Progenitor cell of endocrine pancreas (in vitro differentiated cells): ENCODE measurements around the gene DGLUCY. TPM values are rescaled to one million over a fixed set of nuclear protein-coding genes. Genes with fewer than 3 reads are reported as not detected.

ENCODE experiments used
- DNase-seq: peaks from one replicate; pipeline ENCODE4 v3.0.0; 2021; ENCODE audit warnings: low spot score; ENCODE audit not compliant: unreplicated experiment
- H3K27ac Mint-ChIP-seq: 2 replicates; pipeline ENCODE4 v1.8.0; 2021; ENCODE audit warnings: mild to moderate bottlenecking, moderate library complexity, mixed read lengths
- H3K27me3 Mint-ChIP-seq: 2 replicates; pipeline ENCODE4 v1.8.0; 2021; ENCODE audit warnings: mixed read lengths
- H3K36me3 Mint-ChIP-seq: 2 replicates; pipeline ENCODE4 v1.8.0; 2022; ENCODE audit warnings: mixed read lengths; ENCODE audit not compliant: insufficient read depth
- H3K4me1 Mint-ChIP-seq: 2 replicates; pipeline ENCODE4 v1.8.0; 2021; ENCODE audit warnings: low read depth, mixed read lengths
- H3K4me3 Mint-ChIP-seq: 2 replicates; pipeline ENCODE4 v1.8.0; 2021; ENCODE audit warnings: low read depth, mild to moderate bottlenecking, moderate library complexity, mixed read lengths
- H3K9me3 Mint-ChIP-seq: 2 replicates; pipeline ENCODE4 v1.8.0; 2021; ENCODE audit warnings: low read depth, mixed read lengths
- CTCF ChIP-seq: fragments of 200-600 bp; sonication (generic); IDR thresholded peaks from one replicate; pipeline ENCODE4 v1.5.0; 2021; ENCODE audit warnings: antibody characterized with exemption, mild to moderate bottlenecking; ENCODE audit not compliant: unreplicated experiment
- total RNA-seq: library from RNA; stranded (reverse); gene quantifications from 2 replicates; pipeline ENCODE4 v1.2.1, GENCODE V29; 2021

Gene DGLUCY
- total RNA-seq, 1 donor from 2014 or later, result 83.3 TPM

GRCh38 chr14:91255026-91255695, 141.3 kb downstream of the DGLUCY start:
- DNase-seq, result no peak
- no peaks in the 10 kb centered on the region for H3K9me3 Mint-ChIP-seq
- H3K4me1 Mint-ChIP-seq, result peaks cover 5% of the 10 kb centered on the region
- no peak overlapping the region for H3K27ac Mint-ChIP-seq
- TF ChIP-seq CTCF, result no peak
- no peaks in the 10 kb centered on the region for H3K36me3 Mint-ChIP-seq
- H3K27me3 Mint-ChIP-seq, result peaks cover 48% of the 10 kb centered on the region
- H3K4me3 Mint-ChIP-seq, result peak overlapping the region; percentile 75

DNA sequence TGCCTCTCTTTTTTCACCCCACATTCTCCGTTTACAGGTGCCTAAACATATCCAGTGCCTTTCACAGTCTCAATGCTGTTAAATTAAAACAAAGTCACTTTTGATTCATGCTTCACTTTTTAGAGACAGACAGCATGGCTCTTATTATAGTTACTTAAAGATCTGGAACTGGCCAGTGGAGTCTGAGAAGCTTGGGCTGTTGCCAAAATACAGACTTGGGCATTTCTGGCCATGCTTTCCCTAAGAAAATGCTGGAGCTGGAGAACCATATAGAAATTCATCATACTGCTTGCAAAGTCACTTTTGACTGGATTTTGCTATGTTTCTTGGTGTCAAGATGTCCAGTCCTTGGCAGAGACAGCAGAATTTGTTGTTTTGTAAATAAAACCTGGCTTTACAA, 142.8 kb downstream of the DGLUCY start:
- no peak overlapping the region for H3K27ac Mint-ChIP-seq
- no peak overlapping the region for H3K4me3 Mint-ChIP-seq
- H3K27me3 Mint-ChIP-seq, result peaks cover 50% of the 10 kb centered on the region
- TF ChIP-seq CTCF, result no peak
- no peaks in the 10 kb centered on the region for H3K4me1 Mint-ChIP-seq
- DNase-seq, result no peak
- no peaks in the 10 kb centered on the region for H3K36me3 Mint-ChIP-seq
- H3K9me3 Mint-ChIP-seq, result no peaks in the 10 kb centered on the region

DNA sequence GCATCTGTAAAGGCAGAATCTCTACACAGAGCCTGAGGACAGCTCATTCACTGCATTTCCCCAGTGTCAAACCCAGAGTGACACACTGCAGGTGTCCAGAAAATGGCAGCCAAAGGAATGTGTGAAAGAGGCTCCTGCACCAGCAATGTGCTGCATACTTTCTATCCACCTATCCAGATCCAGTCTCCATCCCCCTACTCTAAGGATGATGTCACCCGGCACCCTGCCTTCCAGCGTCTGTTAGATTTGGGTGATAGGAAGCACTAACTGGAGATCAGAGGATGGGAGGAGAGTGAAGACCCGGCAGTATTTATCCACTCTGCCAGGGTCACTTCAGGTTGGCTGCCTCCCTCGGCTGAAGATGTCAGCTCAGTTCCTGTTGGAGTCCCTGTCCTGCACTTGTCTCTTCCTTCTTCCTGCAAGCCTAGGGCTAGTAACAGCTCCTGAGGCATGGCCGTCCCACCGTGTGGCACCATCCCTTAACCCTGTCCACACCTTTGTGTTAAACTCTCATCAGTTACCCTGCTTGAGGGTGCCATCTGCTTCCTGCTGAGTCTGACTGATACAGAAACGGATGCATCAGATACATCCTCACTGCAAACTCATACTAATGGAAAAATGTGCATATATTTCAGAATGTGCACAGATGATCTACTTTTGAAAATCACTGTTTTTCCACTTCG, 143.6 kb downstream of the DGLUCY start:
- no peak overlapping the region for H3K4me3 Mint-ChIP-seq
- no peaks in the 10 kb centered on the region for H3K36me3 Mint-ChIP-seq
- peaks cover 51% of the 10 kb centered on the region for H3K27me3 Mint-ChIP-seq
- no peak for TF ChIP-seq CTCF
- DNase-seq, result no peak
- H3K9me3 Mint-ChIP-seq, result no peaks in the 10 kb centered on the region
- no peak overlapping the region for H3K27ac Mint-ChIP-seq
- H3K4me1 Mint-ChIP-seq, result no peaks in the 10 kb centered on the region

GRCh38 chr14:91258011-91258618, 144.2 kb downstream of the DGLUCY start:
- Mint-ChIP-seq H3K36me3 (no peaks in the 10 kb centered on the region), H3K9me3 (no peaks in the 10 kb centered on the region), H3K27ac (no peak overlapping the region), H3K27me3 (peaks cover 53% of the 10 kb centered on the region), H3K4me1 (no peaks in the 10 kb centered on the region), H3K4me3 (no peak overlapping the region)
- no peak for DNase-seq
- TF ChIP-seq CTCF, result no peak

DNA sequence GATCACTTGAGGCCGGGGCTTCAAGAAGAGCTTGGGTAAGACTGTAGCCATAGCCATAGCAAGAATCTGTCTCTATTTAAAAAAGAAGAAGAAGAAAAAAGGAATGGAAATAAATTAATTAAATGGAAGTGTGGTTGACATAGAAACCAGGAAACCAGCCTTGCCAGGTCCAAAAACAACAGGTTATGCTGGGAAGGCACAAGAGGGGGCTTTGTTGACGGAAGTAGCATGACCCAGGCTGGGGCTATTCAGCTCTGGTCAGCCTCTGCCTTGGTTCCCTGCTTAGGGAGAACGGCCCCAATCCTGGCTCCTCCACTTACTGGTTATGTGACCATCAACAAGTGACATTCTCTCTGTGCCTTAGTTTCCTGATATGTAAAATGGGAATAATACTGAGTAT, 145.0 kb downstream of the DGLUCY start:
- no peak for DNase-seq
- H3K36me3 Mint-ChIP-seq, result no peaks in the 10 kb centered on the region
- no peaks in the 10 kb centered on the region for H3K4me1 Mint-ChIP-seq
- H3K4me3 Mint-ChIP-seq, result no peak overlapping the region
- peaks cover 60% of the 10 kb centered on the region for H3K27me3 Mint-ChIP-seq
- H3K9me3 Mint-ChIP-seq, result no peaks in the 10 kb centered on the region
- H3K27ac Mint-ChIP-seq, result no peak overlapping the region
- TF ChIP-seq CTCF, result no peak
